H1 (cell line): ENCODE results near the gene AAK1. TPM values are rescaled to one million over a fixed set of nuclear protein-coding genes. Genes with fewer than 3 reads are reported as not detected.

ENCODE experiments used
- CTCF ChIA-PET: fragments of 300-600 bp; sonication (Branson Sonifier 250); formaldehyde crosslinking; loops from one replicate; lab custom pipeline; 2021; ENCODE audit not compliant: partially characterized antibody; lab: Charles Lee
- POLR2A ChIA-PET: fragments of 300-600 bp; sonication (Branson Sonifier 250); formaldehyde crosslinking; loops from one replicate; lab custom pipeline; 2021; ENCODE audit warnings: inconsistent platforms; ENCODE audit not compliant: partially characterized antibody; lab: Charles Lee
- DNase-seq, 2 experiments: peaks; one replicate each; pipeline versions ENCODE4 v3.0.0 to v3.0.0-alpha.2; 2010 to 2022; ENCODE audit warnings: low spot score in 2 of 2, low read depth in 1 of 2, mixed read lengths in 1 of 2
- FAIRE-seq: peaks from 2 replicates; lab custom pipeline; 2011; peaks lifted over from hg19 to GRCh38; lab: Jason Lieb, UNC
- H2AFZ ChIP-seq: 2 replicates; pipeline ENCODE4 v1.8.1; 2012; ENCODE audit warnings: low read length, inconsistent platforms
- H2AK5ac ChIP-seq: 2 replicates; pipeline ENCODE4 v1.6.1; 2013; ENCODE audit warnings: low read depth, low read length
- H2BK120ac ChIP-seq: replicated peaks from 2 replicates; pipeline ENCODE3; 2013; ENCODE audit warnings: low read depth, low read length, inconsistent platforms
- H2BK12ac ChIP-seq: 2 replicates; pipeline ENCODE4 v1.6.1; 2013; ENCODE audit warnings: low read depth, low read length
- H2BK15ac ChIP-seq: 2 replicates; pipeline ENCODE4 v1.6.1; 2013; ENCODE audit warnings: low read length
- H2BK20ac ChIP-seq: 2 replicates; pipeline ENCODE4 v1.6.1; 2013; ENCODE audit warnings: low read length
- H2BK5ac ChIP-seq: 2 replicates; pipeline ENCODE4 v1.6.1; 2013; ENCODE audit warnings: low read depth, low read length
- H3K14ac ChIP-seq: 2 replicates; pipeline ENCODE4 v1.6.1; 2013; ENCODE audit warnings: inconsistent platforms; ENCODE audit not compliant: insufficient read length
- H3K18ac ChIP-seq: 2 replicates; pipeline ENCODE4 v1.6.1; 2013; ENCODE audit warnings: low read length; ENCODE audit errors: extremely low read depth
- H3K23ac ChIP-seq: 2 replicates; pipeline ENCODE4 v1.6.1; 2013; ENCODE audit warnings: inconsistent platforms; ENCODE audit not compliant: insufficient read length
- H3K23me2 ChIP-seq: 2 replicates; pipeline ENCODE4 v1.6.1; 2013; ENCODE audit warnings: low read depth, low read length
- H3K27ac ChIP-seq: 2 replicates; pipeline ENCODE4 v1.6.1; 2011; ENCODE audit warnings: low read depth, low read length, inconsistent platforms
- H3K27me3 ChIP-seq, 4 experiments: replicated peaks in 1 of 4; 1 replicate in 1 of 4; 2 replicates in 3 of 4; pipeline versions ENCODE4 v1.6.1 to v1.8.1; 2011 to 2013; ENCODE audit warnings: low read length in 3 of 4, mild to moderate bottlenecking in 3 of 4, inconsistent platforms in 2 of 4, mixed read lengths in 2 of 4, moderate library complexity in 1 of 4; ENCODE audit not compliant: control insufficient read depth in 3 of 4, insufficient read depth in 3 of 4; ENCODE audit errors: extremely low read depth in 1 of 4
- H3K36me3 ChIP-seq, 4 experiments: 2 replicates each; pipeline versions ENCODE4 v1.6.1 to v1.8.1; 2011 to 2013; ENCODE audit warnings: mild to moderate bottlenecking in 4 of 4, low read length in 3 of 4, moderate library complexity in 2 of 4, control low read depth in 1 of 4, inconsistent platforms in 1 of 4; ENCODE audit not compliant: insufficient read depth in 4 of 4, control insufficient read depth in 2 of 4
- H3K4ac ChIP-seq: replicated peaks from 2 replicates; pipeline ENCODE3; 2013; ENCODE audit warnings: low read length, low read depth, mixed read lengths, inconsistent platforms; ENCODE audit not compliant: insufficient read length
- H3K4me1 ChIP-seq, 4 experiments: replicated peaks in 1 of 4; 1 replicate in 1 of 4; 2 replicates in 3 of 4; pipeline versions ENCODE4 v1.6.1 to v1.8.1; 2011 to 2013; ENCODE audit warnings: low read length in 3 of 4, inconsistent platforms in 2 of 4, mixed read lengths in 1 of 4; ENCODE audit not compliant: insufficient read depth in 4 of 4, control insufficient read depth in 3 of 4
- H3K4me2 ChIP-seq, 2 experiments: 2 replicates each; pipeline versions ENCODE4 v1.6.1 to v1.8.1; 2011 to 2013; ENCODE audit warnings: low read depth in 2 of 2, low read length in 2 of 2, control low read depth in 1 of 2, inconsistent platforms in 1 of 2, mild to moderate bottlenecking in 1 of 2; ENCODE audit not compliant: insufficient read depth in 1 of 2
- H3K4me3 ChIP-seq, 4 experiments: fragments of 200-600, 300-600 bp in 1 of 4; sonication (generic), shearing (Covaris generic), sonication (Bioruptor Twin) in 1 of 4; 2 replicates each; pipeline versions ENCODE4 v1.5.1 to v1.8.1; 2011 to 2016; ENCODE audit warnings: low read length in 4 of 4, low read depth in 3 of 4, control low read depth in 2 of 4, inconsistent platforms in 2 of 4, mild to moderate bottlenecking in 2 of 4, mixed read lengths in 1 of 4, moderate library complexity in 1 of 4; ENCODE audit not compliant: insufficient read depth in 2 of 4; ENCODE audit errors: extremely low read depth in 1 of 4
- H3K56ac ChIP-seq: replicated peaks from 2 replicates; pipeline ENCODE3; 2013; ENCODE audit warnings: low read depth, mild to moderate bottlenecking, mixed read lengths, low read length, inconsistent platforms; ENCODE audit not compliant: insufficient read length
- H3K79me1 ChIP-seq: 2 replicates; pipeline ENCODE4 v1.6.1; 2013; ENCODE audit warnings: low read depth, low read length, control low read depth
- H3K79me2 ChIP-seq, 2 experiments: 2 replicates each; pipeline versions ENCODE4 v1.6.1 to v1.8.1; 2012 to 2013; ENCODE audit warnings: low read length in 2 of 2, mild to moderate bottlenecking in 2 of 2, inconsistent platforms in 1 of 2; ENCODE audit not compliant: insufficient read depth in 2 of 2, control insufficient read depth in 1 of 2
- H3K9ac ChIP-seq, 4 experiments: replicated peaks in 1 of 4; 1 replicate in 1 of 4; 2 replicates in 3 of 4; pipeline versions ENCODE4 v1.6.1 to v1.8.1; 2011 to 2013; ENCODE audit warnings: low read depth in 3 of 4, low read length in 3 of 4, control low read depth in 2 of 4, mild to moderate bottlenecking in 2 of 4, moderate library complexity in 2 of 4, inconsistent platforms in 1 of 4; ENCODE audit errors: extremely low read depth in 1 of 4
- H3K9me3 ChIP-seq, 2 experiments: 2 replicates each; pipeline versions ENCODE4 v1.6.1 to v1.8.1; 2012 to 2013; ENCODE audit warnings: mild to moderate bottlenecking in 2 of 2, moderate library complexity in 2 of 2, control low read depth in 1 of 2, inconsistent platforms in 1 of 2, low read depth in 1 of 2, low read length in 1 of 2, mixed read lengths in 1 of 2; ENCODE audit not compliant: insufficient read depth in 2 of 2
- H4K20me1 ChIP-seq, 2 experiments: replicated peaks in 1 of 2; 2 replicates each; pipeline versions ENCODE3 to v1.8.1; 2011 to 2013; ENCODE audit warnings: inconsistent platforms in 2 of 2, low read length in 2 of 2, mild to moderate bottlenecking in 1 of 2; ENCODE audit not compliant: insufficient read depth in 2 of 2, control insufficient read depth in 1 of 2
- H4K5ac ChIP-seq: 2 replicates; pipeline ENCODE4 v1.6.1; 2013; ENCODE audit warnings: low read length, low read depth, mixed read lengths, inconsistent platforms; ENCODE audit not compliant: insufficient read length
- H4K8ac ChIP-seq: 2 replicates; pipeline ENCODE4 v1.8.0; 2013; ENCODE audit warnings: mild to moderate bottlenecking, moderate library complexity, low read length, inconsistent platforms; ENCODE audit not compliant: insufficient read depth; ENCODE audit errors: extremely low read depth
- H4K91ac ChIP-seq: replicated peaks from 2 replicates; pipeline ENCODE3; 2013; ENCODE audit warnings: low read length, mixed read lengths, inconsistent platforms; ENCODE audit not compliant: insufficient read length
- ASH2L ChIP-seq: fragments of 200-600, 300-600 bp; sonication (generic); IDR thresholded peaks from one replicate; pipeline ENCODE4 v1.7.1; 2017; ENCODE audit warnings: low read length
- ATF3 ChIP-seq: IDR thresholded peaks from 2 replicates; pipeline ENCODE4 v1.6.1; 2011; ENCODE audit warnings: low read depth, mild to moderate bottlenecking, low read length; ENCODE audit not compliant: insufficient read depth
- WGBS, 2 experiments: shearing (Covaris generic) in 1 of 2; methylation state at CpG; one replicate each; pipeline versions ENCODE4 v1.1.6 to v1.1.7; 2013 to 2015; ENCODE audit warnings: low lambda C conversion rate in 2 of 2, mixed read lengths in 2 of 2, inconsistent platforms in 1 of 2, low coverage in 1 of 2, missing lambda C conversion rate in 1 of 2; ENCODE audit not compliant: insufficient replicate concordance in 2 of 2, insufficient coverage in 1 of 2, insufficient read length in 1 of 2; ENCODE audit errors: extremely low coverage in 1 of 2, missing lambda C conversion rate in 1 of 2; 5-methylcytosine and 5-hydroxymethylcytosine counted together
- polyA plus RNA-seq, 7 experiments: library from polyadenylated mRNA; depleted of rRNA in 3 of 7; stranded (reverse) in 5 of 7; unstranded in 2 of 7; fragments of >200 nt in 5 of 7; fragments of 200-250 nt in 2 of 7; gene quantifications; 1 replicate in 5 of 7; 2 replicates in 1 of 7; 4 replicates in 1 of 7; pipeline versions ENCODE4 v1.2.1 to v1.2.3, GENCODE V29; 2011 to 2013; ENCODE audit warnings: missing spikeins in 2 of 7, mixed read lengths in 2 of 7
- total RNA-seq: library from RNA; stranded (reverse); fragmentation: NEBNext Ultra II Directional; extraction: Animal tissue kit (Norgen Biotek cat#: 25700); gene quantifications from 2 replicates; pipeline ENCODE4 v1.2.1, GENCODE V29; 2021

The AAK1 gene
- total and polyA plus RNA-seq, 2 of the 8 experiments (the other 6 are each of a cell fraction or from before 2014, with no cell fraction given) = 10.0 to 40.5 TPM

- peak overlapping the region; percentile 79; the same call in 1 of the 2 replicates for H2AK5ac ChIP-seq
- H3K36me3 ChIP-seq = no peaks in the 10 kb centered on the region
- whole genome bisulfite sequencing, 2 experiments = 87% methylated on average over 7 of the region's 7 CpGs; no CpG with 5 or more reads in 1 of the 2 experiments
- H3K4me3 ChIP-seq = peak overlapping the region; percentile 65 to 89 (median 79); a peak in 7 of 8 replicates
- peaks cover 0 to 10% of the 10 kb centered on the region in 2 experiments; a peak in 2 of 4 replicates for H3K79me2 ChIP-seq
- ChIA-PET POLR2A (interaction anchor here (0.7 to 1.9 kb wide), 18 partner anchors 10 to 476 kb away, joined by 3 to 10 read pairs (median 4); partner anchors contain the start of genes GFPT1 and GMCL1), CTCF (interaction anchor here (0.6 to 2.5 kb wide), 17 partner anchors 8 to 510 kb away, joined by 3 to 5 read pairs (median 3); no protein-coding TSS in a partner anchor)
- peak overlapping the region in 3 of 4 experiments; percentile 60 to 85 (median 85); a peak in 6 of 7 replicates for H3K9ac ChIP-seq
- peak overlapping the region; percentile 44 for H3K4ac ChIP-seq
- no peaks in the 10 kb centered on the region for H3K9me3 ChIP-seq
- peak overlapping the region; percentile 99 for H3K18ac ChIP-seq
- peak overlapping the region; percentile 98 for H2BK5ac ChIP-seq
- peak overlapping the region; percentile 81 to 86 for H3K4me2 ChIP-seq
- FAIRE-seq (no peak), DNase-seq (no peak)
- peak overlapping the region; percentile 99 for H2AFZ ChIP-seq
- peak overlapping the region; percentile 55; the same call in 1 of the 2 replicates for H2BK20ac ChIP-seq
- peak overlapping the region; percentile 60 for H2BK120ac ChIP-seq
- H3K23me2 ChIP-seq = peaks cover 3% of the 10 kb centered on the region; the same call in 1 of the 2 replicates
- peak overlapping the region; percentile 22 for H4K91ac ChIP-seq
- H3K23ac ChIP-seq = no peak overlapping the region
- H3K14ac ChIP-seq = no peak overlapping the region
- H3K27ac ChIP-seq = peak overlapping the region; percentile 82
- peak; percentile 62 for TF ChIP-seq ASH2L
- TF ChIP-seq ATF3 = no peak
- H3K4me1 ChIP-seq = peaks cover 4 to 5% (median 4%) of the 10 kb centered on the region in 4 experiments
- H2BK15ac ChIP-seq = peak overlapping the region; percentile 96
- H3K56ac ChIP-seq = no peak overlapping the region
- H4K8ac ChIP-seq = peak overlapping the region; percentile 96; the same call in 1 of the 2 replicates
- peak overlapping the region; percentile 99 for H2BK12ac ChIP-seq
- H4K5ac ChIP-seq = peak overlapping the region; percentile 81
- no peaks in the 10 kb centered on the region for H3K79me1 ChIP-seq
- no peaks in the 10 kb centered on the region for H3K27me3 ChIP-seq
- peaks cover 0 to 2% of the 10 kb centered on the region in 2 experiments for H4K20me1 ChIP-seq
These were observed 205.8 kb downstream of the AAK1 start for GRCh38 chr2:69437751-69438154.
